IPS-18a (cell line): Measurements from ENCODE around the gene MB.
A peak's percentile ranks its signal among the peaks of the same experiment; 100 is the strongest.

ENCODE experiments used
- H3K27ac ChIP-seq: one replicate; pipeline ENCODE4 v1.5.1; 2013; ENCODE audit warnings: low read length
- H3K27me3 ChIP-seq: one replicate; pipeline ENCODE4 v1.6.1; 2013; ENCODE audit warnings: mild to moderate bottlenecking, low read length; ENCODE audit not compliant: control insufficient read depth, insufficient read depth
- H3K36me3 ChIP-seq: one replicate; pipeline ENCODE4 v1.6.1; 2013; ENCODE audit warnings: low read depth, low read length; ENCODE audit not compliant: control insufficient read depth
- H3K4me1 ChIP-seq: one replicate; pipeline ENCODE4 v1.6.1; 2013; ENCODE audit warnings: low read depth, low read length; ENCODE audit not compliant: control insufficient read depth
- H3K4me3 ChIP-seq: one replicate; pipeline ENCODE4 v1.5.1; 2013; ENCODE audit warnings: low read length
- H3K9ac ChIP-seq: one replicate; pipeline ENCODE4 v1.6.1; 2013; ENCODE audit warnings: mild to moderate bottlenecking, low read length, moderate library complexity
- H3K9me3 ChIP-seq: one replicate; pipeline ENCODE4 v1.6.1; 2013; ENCODE audit warnings: low read depth, low read length; ENCODE audit not compliant: control insufficient read depth

MB gene

DNA sequence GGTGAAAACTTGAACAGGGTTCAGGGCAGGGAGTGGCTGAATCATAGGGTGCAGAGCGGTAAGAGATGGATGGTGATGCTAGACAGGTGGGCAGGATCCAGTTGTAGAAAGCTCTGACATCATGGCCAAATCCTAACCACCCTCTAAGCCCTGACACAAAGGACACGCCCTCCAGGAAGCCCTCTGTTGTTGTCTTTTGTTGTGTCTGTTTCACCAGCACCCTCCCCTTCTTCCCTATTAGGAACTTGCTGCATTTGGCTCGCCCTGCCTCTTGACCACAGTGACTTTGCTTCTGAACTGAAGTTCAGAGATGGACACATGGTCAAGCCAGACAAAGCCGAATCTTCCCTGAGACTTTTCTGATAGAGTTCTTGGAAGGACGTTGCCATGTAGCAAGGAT lies 16.9 kb upstream of the MB start:
- Histone ChIP-seq H3K27ac (no peak overlapping the region), H3K36me3 (no peaks in the 10 kb centered on the region), H3K9ac (no peak overlapping the region), H3K9me3 (no peaks in the 10 kb centered on the region), H3K27me3 (no peaks in the 10 kb centered on the region), H3K4me3 (no peak overlapping the region), H3K4me1 (peaks cover 8% of the 10 kb centered on the region)

DNA sequence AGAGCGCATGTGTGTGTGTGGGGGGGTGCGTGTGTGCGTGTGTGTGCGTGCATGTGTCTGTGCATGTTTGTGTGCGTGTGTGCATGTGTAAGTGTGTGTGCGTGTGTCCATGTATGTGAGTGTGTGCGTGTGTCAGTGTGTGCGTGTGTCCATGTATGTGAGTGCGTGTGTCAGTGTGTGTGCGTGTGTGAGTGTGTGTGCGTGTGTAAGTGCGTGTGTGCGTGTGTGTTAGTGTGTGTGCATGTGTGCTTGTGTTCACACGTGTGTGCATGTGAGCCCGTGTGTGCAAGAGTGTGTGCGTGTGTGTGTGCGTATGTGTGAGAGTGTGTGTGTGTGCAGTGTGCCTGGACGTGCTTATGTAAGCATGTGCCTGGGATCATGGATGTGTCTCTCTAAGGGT lies 16.4 kb upstream of the MB start:
- H3K4me3 ChIP-seq = no peak overlapping the region
- H3K27me3 ChIP-seq = no peaks in the 10 kb centered on the region
- peaks cover 8% of the 10 kb centered on the region for H3K4me1 ChIP-seq
- H3K9me3 ChIP-seq = no peaks in the 10 kb centered on the region
- no peak overlapping the region for H3K9ac ChIP-seq
- no peaks in the 10 kb centered on the region for H3K36me3 ChIP-seq
- no peak overlapping the region for H3K27ac ChIP-seq

GRCh38 chr22:35632935-35633334 lies 15.8 kb upstream of the MB start:
- H3K4me1 ChIP-seq = peaks cover 8% of the 10 kb centered on the region
- H3K9ac ChIP-seq = no peak overlapping the region
- H3K36me3 ChIP-seq = no peaks in the 10 kb centered on the region
- no peaks in the 10 kb centered on the region for H3K27me3 ChIP-seq
- no peak overlapping the region for H3K4me3 ChIP-seq
- no peak overlapping the region for H3K27ac ChIP-seq
- H3K9me3 ChIP-seq = no peaks in the 10 kb centered on the region

- Histone ChIP-seq H3K27me3 (no peaks in the 10 kb centered on the region), H3K4me1 (no peaks in the 10 kb centered on the region), H3K27ac (no peak overlapping the region), H3K9ac (no peak overlapping the region), H3K4me3 (no peak overlapping the region), H3K9me3 (no peaks in the 10 kb centered on the region), H3K36me3 (no peaks in the 10 kb centered on the region)
Measured at GRCh38 chr22:35631597-35631996, 14.5 kb upstream of the MB start.

DNA sequence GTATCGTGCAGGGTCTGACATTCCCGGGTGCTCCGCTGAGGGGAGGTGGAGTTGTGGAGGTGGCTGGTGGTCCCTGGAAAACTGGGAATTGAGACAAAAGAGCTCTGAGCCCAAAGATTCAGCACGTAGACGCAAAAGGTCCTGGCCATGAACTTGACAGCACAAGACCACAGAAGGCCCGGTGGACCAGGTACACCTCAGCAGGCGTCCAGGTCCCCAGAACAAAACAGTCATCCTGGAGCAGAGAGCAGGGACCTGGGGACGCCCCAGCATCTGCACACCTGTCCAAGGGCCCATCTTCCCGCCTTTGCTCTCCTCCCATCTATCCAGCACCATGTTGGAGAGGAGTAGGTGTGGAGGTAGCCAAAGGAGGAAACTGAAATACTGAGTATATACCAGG lies 13.8 kb upstream of the MB start:
- Histone ChIP-seq H3K9me3 (no peaks in the 10 kb centered on the region), H3K36me3 (no peaks in the 10 kb centered on the region), H3K4me3 (no peak overlapping the region), H3K27ac (no peak overlapping the region), H3K4me1 (no peaks in the 10 kb centered on the region), H3K9ac (no peak overlapping the region), H3K27me3 (no peaks in the 10 kb centered on the region)

GRCh38 chr22:35630387-35630793 lies 13.3 kb upstream of the MB start:
- Histone ChIP-seq H3K9ac (no peak overlapping the region), H3K9me3 (no peaks in the 10 kb centered on the region), H3K27ac (no peak overlapping the region), H3K36me3 (no peaks in the 10 kb centered on the region), H3K4me3 (no peak overlapping the region), H3K27me3 (no peaks in the 10 kb centered on the region), H3K4me1 (no peaks in the 10 kb centered on the region)

DNA sequence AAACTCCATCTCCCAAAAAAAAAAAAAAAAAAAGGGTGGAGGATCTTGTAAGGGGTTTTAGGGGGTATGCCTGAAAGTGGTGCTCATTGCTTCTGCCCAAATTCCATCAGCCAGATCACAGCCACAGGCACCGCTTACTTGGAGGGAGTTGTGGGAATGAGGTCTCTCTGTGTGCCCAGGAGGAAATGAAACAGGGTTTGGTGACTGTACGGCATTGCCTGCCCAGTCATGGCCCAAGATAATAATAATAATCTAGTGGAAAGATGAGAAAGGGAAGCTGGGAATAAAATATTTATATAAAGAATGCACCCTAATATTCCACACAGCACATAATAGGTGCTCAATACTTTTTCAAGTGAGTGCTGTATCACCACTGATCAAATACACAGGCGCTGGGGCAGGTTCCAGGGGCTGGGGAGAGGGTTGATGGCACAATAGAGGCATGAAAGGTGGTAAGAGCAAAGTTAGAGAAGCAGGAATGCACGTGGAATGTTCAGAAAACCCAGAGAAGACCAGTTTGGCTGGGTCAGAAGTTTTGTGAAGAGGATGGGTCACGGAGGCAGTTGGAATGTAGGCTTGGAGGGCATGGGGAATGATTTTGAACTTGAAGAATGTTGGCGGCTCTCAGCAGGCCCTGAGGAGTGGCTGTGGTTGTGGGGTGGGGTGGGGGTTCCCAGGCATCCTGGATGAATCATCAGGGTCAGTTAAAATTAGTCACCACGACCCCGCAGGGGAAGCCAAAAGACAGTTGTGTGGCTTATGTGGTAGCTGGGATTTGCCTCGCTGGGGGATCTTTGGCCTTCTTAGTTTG lies 12.5 kb upstream of the MB start:
- no peaks in the 10 kb centered on the region for H3K4me1 ChIP-seq
- no peaks in the 10 kb centered on the region for H3K27me3 ChIP-seq
- H3K36me3 ChIP-seq = no peaks in the 10 kb centered on the region
- H3K9me3 ChIP-seq = no peaks in the 10 kb centered on the region
- H3K9ac ChIP-seq = no peak overlapping the region
- H3K4me3 ChIP-seq = no peak overlapping the region
- H3K27ac ChIP-seq = no peak overlapping the region

GRCh38 chr22:35628732-35629131 lies 11.6 kb upstream of the MB start:
- Histone ChIP-seq H3K9ac (no peak overlapping the region), H3K27me3 (no peaks in the 10 kb centered on the region), H3K36me3 (no peaks in the 10 kb centered on the region), H3K4me3 (no peak overlapping the region), H3K4me1 (no peaks in the 10 kb centered on the region), H3K9me3 (no peaks in the 10 kb centered on the region), H3K27ac (no peak overlapping the region)

DNA sequence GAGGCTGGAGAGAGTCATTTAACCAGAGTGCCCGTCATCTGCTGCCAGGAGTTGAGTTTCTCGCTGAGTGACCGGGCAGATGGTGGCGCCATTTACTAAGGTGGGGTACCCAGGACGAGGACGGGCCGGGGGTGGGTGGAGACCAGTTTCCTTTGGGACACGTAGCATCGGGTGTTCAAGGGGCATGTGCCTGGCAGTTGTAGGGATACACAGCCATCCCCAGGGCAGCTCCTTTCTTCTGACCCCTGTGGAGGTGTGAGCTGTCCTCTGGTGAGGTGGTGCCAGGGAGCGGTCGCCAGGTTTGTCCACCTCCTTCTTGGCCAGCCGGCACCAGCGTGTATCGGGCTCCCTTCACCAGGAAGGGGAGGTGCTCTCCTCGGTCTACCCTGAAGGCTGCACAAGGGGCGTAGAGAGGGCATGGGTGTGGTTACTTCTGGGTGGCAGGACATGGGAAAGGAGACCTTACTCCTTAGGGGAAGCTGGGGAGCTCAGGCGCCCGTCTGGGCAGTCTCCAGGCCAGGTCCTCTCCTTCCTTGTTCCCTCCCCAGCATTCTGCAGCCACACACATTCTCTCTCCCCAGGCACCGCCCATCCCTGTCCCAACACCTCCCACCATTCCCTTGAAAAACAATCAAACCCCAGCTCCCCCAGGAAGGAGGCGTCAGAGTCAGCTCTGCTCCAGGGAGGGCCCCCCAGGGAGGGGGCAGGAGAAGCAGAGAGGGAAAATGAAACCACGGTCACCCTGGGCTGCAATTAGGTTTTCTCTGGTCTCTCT lies 10.3 kb upstream of the MB start:
- peak overlapping the region; percentile 67 for H3K9ac ChIP-seq
- no peaks in the 10 kb centered on the region for H3K9me3 ChIP-seq
- H3K27me3 ChIP-seq = no peaks in the 10 kb centered on the region
- no peaks in the 10 kb centered on the region for H3K36me3 ChIP-seq
- H3K4me1 ChIP-seq = peaks cover 5% of the 10 kb centered on the region
- no peak overlapping the region for H3K27ac ChIP-seq
- peak overlapping the region; percentile 81 for H3K4me3 ChIP-seq

DNA sequence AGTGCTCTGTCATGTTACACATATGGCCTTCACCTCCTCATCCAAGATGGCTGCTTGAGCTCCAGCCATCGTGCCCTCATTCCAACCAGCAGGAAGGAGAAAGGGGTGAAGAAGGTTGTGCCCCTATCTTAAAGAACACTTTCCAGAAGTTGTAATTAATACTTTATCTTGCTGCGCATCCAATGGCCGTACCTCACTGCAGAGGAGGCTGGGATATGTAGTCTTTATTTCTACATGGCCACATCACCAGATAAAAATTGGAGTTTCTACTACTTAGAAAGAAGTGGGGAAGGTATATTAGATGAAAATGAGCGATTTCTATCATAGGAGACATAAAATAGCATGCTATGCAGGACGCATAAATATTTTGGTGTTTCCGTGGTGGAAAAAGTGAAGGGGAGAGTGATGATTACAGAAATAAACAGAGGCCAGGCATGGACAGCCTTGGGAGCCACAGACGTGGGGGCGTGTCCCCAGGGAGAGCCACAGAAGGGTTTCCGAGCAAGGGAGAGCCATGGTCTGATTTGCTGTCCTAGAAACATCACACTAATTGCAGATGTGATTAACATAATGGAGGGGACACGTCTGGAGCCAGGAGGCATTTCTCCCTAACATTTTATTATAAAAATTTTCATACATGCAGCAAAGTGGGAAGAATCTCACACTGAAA lies 8.8 kb upstream of the MB start:
- Histone ChIP-seq H3K9ac (no peak overlapping the region), H3K27ac (no peak overlapping the region), H3K9me3 (no peaks in the 10 kb centered on the region), H3K27me3 (no peaks in the 10 kb centered on the region), H3K4me3 (no peak overlapping the region), H3K36me3 (no peaks in the 10 kb centered on the region), H3K4me1 (peaks cover 5% of the 10 kb centered on the region)

- Histone ChIP-seq H3K4me1 (peaks cover 5% of the 10 kb centered on the region), H3K36me3 (no peaks in the 10 kb centered on the region), H3K4me3 (no peak overlapping the region), H3K9ac (no peak overlapping the region), H3K27me3 (no peaks in the 10 kb centered on the region), H3K27ac (no peak overlapping the region), H3K9me3 (no peaks in the 10 kb centered on the region)
Measured at GRCh38 chr22:35624547-35624946, 7.4 kb upstream of the MB start.
